CD14-positive monocyte (primary cell): ENCODE measurements around the gene SHISA6. TPM values are rescaled to one million over a fixed set of nuclear protein-coding genes. Genes with fewer than 3 reads are reported as not detected.

Source experiments
- DNase-seq, 3 donors: peaks; one replicate each; pipeline ENCODE4 v3.0.0-alpha.2; 2011 to 2022
- H2AFZ ChIP-seq: 2 replicates; pipeline ENCODE4 v1.6.0; 2012; ENCODE audit warnings: mild to moderate bottlenecking, low read depth, low read length, inconsistent platforms; ENCODE audit not compliant: insufficient read depth, poor library complexity, severe bottlenecking
- H3K27ac ChIP-seq, 2 donors: 1 replicate in 1 of 2; 2 replicates in 1 of 2; pipeline ENCODE4 v1.5.1; 2012 to 2013; ENCODE audit warnings: low read length in 2 of 2, control low read depth in 1 of 2, inconsistent platforms in 1 of 2, low read depth in 1 of 2, mild to moderate bottlenecking in 1 of 2
- H3K27me3 ChIP-seq, 2 donors: one replicate each; pipeline versions ENCODE4 v1.6.0 to v1.6.1; 2011 to 2013; ENCODE audit warnings: low read length in 2 of 2; ENCODE audit not compliant: control insufficient read depth in 2 of 2, insufficient read depth in 2 of 2
- H3K36me3 ChIP-seq, 2 donors: replicated peaks in 1 of 2; 1 replicate in 1 of 2; 2 replicates in 1 of 2; pipeline versions ENCODE4 v1.5.1 to v1.6.1; 2012 to 2013; ENCODE audit warnings: low read length in 2 of 2, control low read depth in 1 of 2, inconsistent platforms in 1 of 2, mild to moderate bottlenecking in 1 of 2; ENCODE audit not compliant: insufficient read depth in 2 of 2, control insufficient read depth in 1 of 2
- H3K4me1 ChIP-seq, 2 donors: 1 replicate in 1 of 2; 2 replicates in 1 of 2; pipeline versions ENCODE4 v1.5.1 to v1.6.1; 2012 to 2013; ENCODE audit warnings: low read length in 2 of 2, control low read depth in 1 of 2, inconsistent platforms in 1 of 2, mild to moderate bottlenecking in 1 of 2, moderate library complexity in 1 of 2; ENCODE audit not compliant: insufficient read depth in 2 of 2, control insufficient read depth in 1 of 2
- H3K4me2 ChIP-seq: replicated peaks from 2 replicates; pipeline ENCODE3; 2012; ENCODE audit warnings: low read length, moderate library complexity, mild to moderate bottlenecking; ENCODE audit not compliant: poor library complexity, severe bottlenecking; ENCODE audit errors: extremely low read depth
- H3K4me3 ChIP-seq, 3 experiments: fragments of 200-600 bp in 1 of 3; sonication (generic) in 1 of 3; replicated peaks in 1 of 3; 1 replicate in 2 of 3; 2 replicates in 1 of 3; pipeline ENCODE4 v1.5.1; 2011 to 2013; ENCODE audit warnings: low read length in 3 of 3, mild to moderate bottlenecking in 3 of 3, control low read depth in 2 of 3, low read depth in 2 of 3, inconsistent platforms in 1 of 3, moderate library complexity in 1 of 3
- H3K79me2 ChIP-seq: 2 replicates; pipeline ENCODE4 v1.6.0; 2012; ENCODE audit warnings: mild to moderate bottlenecking, control low read depth, inconsistent platforms, low read length, moderate library complexity; ENCODE audit not compliant: insufficient read depth
- H3K9ac ChIP-seq: 2 replicates; pipeline ENCODE4 v1.6.0; 2017; ENCODE audit warnings: low read length, mild to moderate bottlenecking; ENCODE audit not compliant: insufficient read depth, poor library complexity, severe bottlenecking
- H3K9me3 ChIP-seq, 2 donors: replicated peaks in 1 of 2; 1 replicate in 1 of 2; 2 replicates in 1 of 2; pipeline versions ENCODE4 v1.5.1 to v1.6.1; 2012 to 2013; ENCODE audit warnings: low read length in 2 of 2, control low read depth in 1 of 2; ENCODE audit not compliant: control insufficient read depth in 1 of 2, insufficient read depth in 1 of 2
- H4K20me1 ChIP-seq: 2 replicates; pipeline ENCODE4 v1.6.0; 2012; ENCODE audit warnings: mild to moderate bottlenecking, low read length, control low read depth, moderate library complexity; ENCODE audit not compliant: insufficient read depth
- H3K27ac Mint-ChIP-seq, 7 donors: one replicate each; pipeline ENCODE4 v1.8.0; 2020; ENCODE audit warnings: mild to moderate bottlenecking in 7 of 7, mixed read lengths in 7 of 7, moderate library complexity in 6 of 7, inconsistent platforms in 2 of 7
- H3K27me3 Mint-ChIP-seq, 3 donors: one replicate each; pipeline ENCODE4 v1.8.0; 2021 to 2022; ENCODE audit warnings: low read depth in 3 of 3, mild to moderate bottlenecking in 3 of 3, mixed read lengths in 3 of 3, moderate library complexity in 3 of 3, inconsistent platforms in 1 of 3
- H3K36me3 Mint-ChIP-seq, 2 donors: one replicate each; pipeline ENCODE4 v1.8.0; 2020; ENCODE audit warnings: mixed read lengths in 2 of 2, inconsistent platforms in 1 of 2, mild to moderate bottlenecking in 1 of 2
- H3K4me1 Mint-ChIP-seq: one replicate; pipeline ENCODE4 v1.8.0; 2020; ENCODE audit warnings: mild to moderate bottlenecking, mixed read lengths
- H3K4me3 Mint-ChIP-seq, 2 donors: one replicate each; pipeline ENCODE4 v1.8.0; 2020; ENCODE audit warnings: mild to moderate bottlenecking in 2 of 2, mixed read lengths in 2 of 2, moderate library complexity in 1 of 2
- H3K9me3 Mint-ChIP-seq, 7 donors: one replicate each; pipeline ENCODE4 v1.8.0; 2020 to 2022; ENCODE audit warnings: mixed read lengths in 7 of 7, mild to moderate bottlenecking in 6 of 7, moderate library complexity in 6 of 7, inconsistent platforms in 2 of 7
- CTCF ChIP-seq: fragments of 200-600 bp; IDR thresholded peaks from one replicate; pipeline ENCODE4 v1.8.0; 2022; ENCODE audit warnings: antibody characterized with exemption, mild to moderate bottlenecking
- WGBS: methylation state at CpG from one replicate; pipeline ENCODE4 v1.1.5; 2013; ENCODE audit warnings: missing lambda C conversion rate; ENCODE audit not compliant: insufficient coverage; 5-methylcytosine and 5-hydroxymethylcytosine counted together
- intact Hi-C, 2 donors: fragments of 100-400 bp; cut with micrococcal nuclease; formaldehyde crosslinking; loops; one replicate each; pipeline versions ENCODE4 v1.15.0 to v1.15.1; 2023
- polyA plus RNA-seq, 3 donors: library from polyadenylated mRNA; depleted of rRNA in 1 of 3; unstranded in 2 of 3; stranded (reverse) in 1 of 3; fragments of 300-500 nt in 2 of 3; fragments of >200 nt in 1 of 3; fragmentation: Illumina TruSeq in 2 of 3; gene quantifications; 1 replicate in 2 of 3; 2 replicates in 1 of 3; pipeline ENCODE4 v1.2.3, GENCODE V29; 2012 to 2021

Gene SHISA6
- polyA plus RNA-seq, 3 donors, result not detected

GRCh38 chr17:11459861-11460331, 218.9 kb downstream of the SHISA6 start:
- intact Hi-C loops, result loop anchor here in 1 of 2 donors (5.0 kb wide), 1 partner anchor 53 kb away; no protein-coding TSS in a partner anchor
- no peaks in the 10 kb centered on the region for H3K36me3 ChIP-seq
- no peaks in the 10 kb centered on the region for H3K4me1 ChIP-seq

GRCh38 chr17:11461993-11462548, 221.1 kb downstream of the SHISA6 start:
- Histone ChIP-seq H3K4me1 (no peaks in the 10 kb centered on the region), H3K9ac (no peak overlapping the region), H3K27ac (no peak overlapping the region), H3K27me3 (no peaks in the 10 kb centered on the region), H2AFZ (no peak overlapping the region), H3K4me2 (no peak overlapping the region), H3K4me3 (no peak overlapping the region), H3K36me3 (no peaks in the 10 kb centered on the region), H3K79me2 (no peaks in the 10 kb centered on the region), H3K9me3 (peaks cover 25 to 26% of the 10 kb centered on the region in 2 donors), H4K20me1 (no peaks in the 10 kb centered on the region)
- Mint-ChIP-seq H3K9me3 (peaks cover 0 to 33% (median 15%) of the 10 kb centered on the region in 7 donors), H3K36me3 (no peaks in the 10 kb centered on the region), H3K27me3 (peaks cover 0 to 4% (median 0%) of the 10 kb centered on the region in 3 donors), H3K4me3 (no peak overlapping the region), H3K4me1 (no peaks in the 10 kb centered on the region), H3K27ac (no peak overlapping the region)
- TF ChIP-seq CTCF, result no peak
- intact Hi-C loops, result no loop called here
- no CpG with 5 or more reads among the region's 1 CpG for WGBS
- no peak for DNase-seq

More at GRCh38 chr17:11459861-11460331, 218.9 kb downstream of the SHISA6 start:
- Histone ChIP-seq H3K9me3 (peaks cover 25 to 34% of the 10 kb centered on the region in 2 donors), H3K27me3 (no peaks in the 10 kb centered on the region), H2AFZ (no peak overlapping the region), H4K20me1 (no peaks in the 10 kb centered on the region), H3K4me3 (no peak overlapping the region), H3K9ac (no peak overlapping the region), H3K4me2 (no peak overlapping the region), H3K79me2 (no peaks in the 10 kb centered on the region), H3K27ac (no peak overlapping the region)
- Mint-ChIP-seq H3K4me3 (no peak overlapping the region), H3K4me1 (no peaks in the 10 kb centered on the region), H3K36me3 (no peaks in the 10 kb centered on the region), H3K27ac (no peak overlapping the region), H3K27me3 (peaks cover 0 to 4% (median 0%) of the 10 kb centered on the region in 3 donors), H3K9me3 (peaks cover 7 to 30% (median 21%) of the 10 kb centered on the region in 7 donors)
- TF ChIP-seq CTCF, result no peak
- 76% methylated on average over 6 of the region's 8 CpGs for WGBS
- no peak for DNase-seq
